ENCODE measurements around the gene PHF19. TPM values are rescaled to one million over a fixed set of nuclear protein-coding genes. Genes with fewer than 3 reads are reported as not detected.

Gene PHF19
- total RNA-seq, 6 experiments from 2014 or later = 49.1 to 83.4 (median 75.7) TPM

GRCh38 chr9:120865176-120865575, 11.8 kb downstream of the PHF19 start:
- Mint-ChIP-seq H3K36me3 (ENCODE audit: low read depth) (peaks cover 12% of the 10 kb centered on the region; the same call in 1 of the 2 replicates), H3K27ac (no peak overlapping the region), H3K4me1 (ENCODE audit: low read depth) (peaks cover 14% of the 10 kb centered on the region), H3K27me3 (ENCODE audit: insufficient read depth) (peaks cover 1% of the 10 kb centered on the region; the same call in 1 of the 2 replicates), H3K9me3 (no peaks in the 10 kb centered on the region), H3K4me3 (no peak overlapping the region)
- TF ChIP-seq, protein P1, sequence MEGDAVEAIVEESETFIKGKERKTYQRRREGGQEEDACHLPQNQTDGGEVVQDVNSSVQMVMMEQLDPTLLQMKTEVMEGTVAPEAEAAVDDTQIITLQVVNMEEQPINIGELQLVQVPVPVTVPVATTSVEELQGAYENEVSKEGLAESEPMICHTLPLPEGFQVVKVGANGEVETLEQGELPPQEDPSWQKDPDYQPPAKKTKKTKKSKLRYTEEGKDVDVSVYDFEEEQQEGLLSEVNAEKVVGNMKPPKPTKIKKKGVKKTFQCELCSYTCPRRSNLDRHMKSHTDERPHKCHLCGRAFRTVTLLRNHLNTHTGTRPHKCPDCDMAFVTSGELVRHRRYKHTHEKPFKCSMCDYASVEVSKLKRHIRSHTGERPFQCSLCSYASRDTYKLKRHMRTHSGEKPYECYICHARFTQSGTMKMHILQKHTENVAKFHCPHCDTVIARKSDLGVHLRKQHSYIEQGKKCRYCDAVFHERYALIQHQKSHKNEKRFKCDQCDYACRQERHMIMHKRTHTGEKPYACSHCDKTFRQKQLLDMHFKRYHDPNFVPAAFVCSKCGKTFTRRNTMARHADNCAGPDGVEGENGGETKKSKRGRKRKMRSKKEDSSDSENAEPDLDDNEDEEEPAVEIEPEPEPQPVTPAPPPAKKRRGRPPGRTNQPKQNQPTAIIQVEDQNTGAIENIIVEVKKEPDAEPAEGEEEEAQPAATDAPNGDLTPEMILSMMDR (IDR thresholded peaks at IDR 0.05) = no peak
- DNase-seq = no peak

DNA sequence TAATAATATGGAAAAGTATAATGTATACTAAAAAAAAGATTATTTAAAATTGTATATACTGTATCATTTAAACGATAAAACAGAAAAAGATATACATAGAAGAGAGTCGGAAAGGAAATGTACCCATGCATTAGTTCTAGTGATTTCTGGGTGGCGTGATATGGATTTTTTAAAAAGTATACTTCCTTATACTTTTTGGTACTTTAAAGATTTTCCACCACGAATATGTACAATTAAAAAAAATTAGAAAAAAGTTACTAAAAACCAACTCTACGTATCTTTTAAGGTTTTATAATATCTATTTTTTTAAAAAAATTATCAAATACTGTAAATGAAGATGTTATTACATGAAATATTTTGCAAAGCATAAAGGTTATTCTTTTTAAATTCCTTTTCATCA, 12.3 kb downstream of the PHF19 start:
- H3K27me3 Mint-ChIP-seq (ENCODE audit: insufficient read depth) = peaks cover 3% of the 10 kb centered on the region; the same call in 1 of the 2 replicates
- peaks cover 12% of the 10 kb centered on the region; the same call in 1 of the 2 replicates for H3K36me3 Mint-ChIP-seq (ENCODE audit: low read depth)
- H3K4me1 Mint-ChIP-seq (ENCODE audit: low read depth) = peaks cover 14% of the 10 kb centered on the region
- TF ChIP-seq, protein P1 (IDR thresholded peaks at IDR 0.05) = no peak
- no peaks in the 10 kb centered on the region for H3K9me3 Mint-ChIP-seq
- no peak overlapping the region for H3K4me3 Mint-ChIP-seq
- H3K27ac Mint-ChIP-seq = no peak overlapping the region
- DNase-seq = no peak

DNA sequence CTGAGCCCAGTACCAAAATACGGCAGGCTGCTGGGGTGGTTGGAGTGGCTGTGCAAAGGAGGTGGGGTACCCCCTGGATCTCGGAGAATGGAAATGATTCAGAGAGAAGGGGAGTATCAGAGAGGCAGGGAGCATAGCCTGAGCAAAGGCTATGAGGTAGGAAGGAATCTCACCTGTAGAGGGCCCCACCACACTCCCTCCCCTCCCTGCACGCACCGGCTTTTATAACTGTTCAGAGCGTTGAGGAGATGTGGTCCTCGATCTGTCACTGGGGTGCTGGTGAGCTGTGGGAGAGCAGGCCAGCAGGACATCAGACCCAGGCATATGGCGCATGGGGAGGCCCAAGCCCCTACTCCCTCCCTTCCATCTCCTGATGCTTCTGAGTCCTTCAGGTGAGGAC, 13.2 kb downstream of the PHF19 start:
- Mint-ChIP-seq H3K4me1 (ENCODE audit: low read depth) (peaks cover 6% of the 10 kb centered on the region), H3K9me3 (no peaks in the 10 kb centered on the region), H3K27me3 (ENCODE audit: insufficient read depth) (peaks cover 3% of the 10 kb centered on the region; the same call in 1 of the 2 replicates), H3K27ac (no peak overlapping the region), H3K36me3 (ENCODE audit: low read depth) (peaks cover 12% of the 10 kb centered on the region; the same call in 1 of the 2 replicates), H3K4me3 (no peak overlapping the region)
- TF ChIP-seq, protein P1 (IDR thresholded peaks at IDR 0.05) = peak; percentile 28; the same call in 1 of the 2 replicates
- no peak for DNase-seq

- Mint-ChIP-seq H3K4me1 (ENCODE audit: low read depth) (no peaks in the 10 kb centered on the region), H3K27ac (no peak overlapping the region), H3K4me3 (no peak overlapping the region), H3K36me3 (ENCODE audit: low read depth) (peaks cover 8% of the 10 kb centered on the region; the same call in 1 of the 2 replicates), H3K27me3 (ENCODE audit: insufficient read depth) (peaks cover 3% of the 10 kb centered on the region; the same call in 1 of the 2 replicates), H3K9me3 (no peaks in the 10 kb centered on the region)
- TF ChIP-seq, protein P1 (IDR thresholded peaks at IDR 0.05) = no peak
- no peak for DNase-seq
Observed at GRCh38 chr9:120862452-120862851, 14.5 kb downstream of the PHF19 start.

DNA sequence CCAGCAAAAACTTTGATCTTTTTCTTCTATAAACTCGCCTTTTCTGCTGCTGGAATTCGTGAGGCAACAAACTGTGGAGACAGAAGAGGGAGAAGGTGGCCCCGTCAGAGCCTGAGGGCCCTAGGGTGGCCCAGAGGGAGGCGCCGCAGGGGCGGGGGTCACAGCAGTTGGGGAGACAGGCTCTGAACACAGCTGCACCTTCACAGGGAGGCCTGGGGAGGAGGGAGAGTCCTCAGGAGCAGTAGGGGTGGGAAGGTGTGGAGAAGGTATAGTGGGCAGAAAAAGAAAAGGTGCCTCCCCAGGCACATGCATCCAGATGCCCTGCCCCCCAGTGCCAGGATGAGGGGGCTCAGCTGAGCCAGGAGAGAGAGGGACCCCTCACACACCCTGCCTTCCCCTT, 15.1 kb downstream of the PHF19 start:
- TF ChIP-seq, protein P1 (IDR thresholded peaks at IDR 0.05) = no peak
- Mint-ChIP-seq H3K36me3 (ENCODE audit: low read depth) (peaks cover 11% of the 10 kb centered on the region; the same call in 1 of the 2 replicates), H3K27ac (no peak overlapping the region)

More for the DNA sequence above, 15.1 kb downstream of the PHF19 start:
- Mint-ChIP-seq H3K27me3 (ENCODE audit: insufficient read depth) (peaks cover 3% of the 10 kb centered on the region; the same call in 1 of the 2 replicates), H3K9me3 (no peaks in the 10 kb centered on the region), H3K4me3 (no peak overlapping the region), H3K4me1 (ENCODE audit: low read depth) (no peaks in the 10 kb centered on the region)
- no peak for DNase-seq
